ENCODE data around the gene LRP1B.

DNA sequence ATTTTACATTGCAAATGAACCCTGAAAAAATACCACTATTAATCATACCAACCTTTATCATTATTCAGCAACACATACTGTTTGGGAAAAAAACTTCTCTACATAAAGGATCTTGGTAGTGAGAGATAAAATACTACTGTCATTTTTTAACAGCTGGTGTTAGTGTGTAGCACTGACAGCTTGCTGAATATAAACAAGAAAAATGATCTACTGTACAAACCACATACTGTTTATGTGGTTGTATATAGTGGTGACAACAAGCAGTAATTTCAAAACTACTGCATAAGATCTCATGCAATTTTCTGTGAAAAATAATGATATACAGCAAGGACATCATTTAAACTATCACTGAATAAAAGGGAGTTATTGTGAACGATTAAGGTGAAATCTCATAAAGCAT, 601.2 kb downstream of the LRP1B start:
- TF ChIP-seq, protein P1, sequence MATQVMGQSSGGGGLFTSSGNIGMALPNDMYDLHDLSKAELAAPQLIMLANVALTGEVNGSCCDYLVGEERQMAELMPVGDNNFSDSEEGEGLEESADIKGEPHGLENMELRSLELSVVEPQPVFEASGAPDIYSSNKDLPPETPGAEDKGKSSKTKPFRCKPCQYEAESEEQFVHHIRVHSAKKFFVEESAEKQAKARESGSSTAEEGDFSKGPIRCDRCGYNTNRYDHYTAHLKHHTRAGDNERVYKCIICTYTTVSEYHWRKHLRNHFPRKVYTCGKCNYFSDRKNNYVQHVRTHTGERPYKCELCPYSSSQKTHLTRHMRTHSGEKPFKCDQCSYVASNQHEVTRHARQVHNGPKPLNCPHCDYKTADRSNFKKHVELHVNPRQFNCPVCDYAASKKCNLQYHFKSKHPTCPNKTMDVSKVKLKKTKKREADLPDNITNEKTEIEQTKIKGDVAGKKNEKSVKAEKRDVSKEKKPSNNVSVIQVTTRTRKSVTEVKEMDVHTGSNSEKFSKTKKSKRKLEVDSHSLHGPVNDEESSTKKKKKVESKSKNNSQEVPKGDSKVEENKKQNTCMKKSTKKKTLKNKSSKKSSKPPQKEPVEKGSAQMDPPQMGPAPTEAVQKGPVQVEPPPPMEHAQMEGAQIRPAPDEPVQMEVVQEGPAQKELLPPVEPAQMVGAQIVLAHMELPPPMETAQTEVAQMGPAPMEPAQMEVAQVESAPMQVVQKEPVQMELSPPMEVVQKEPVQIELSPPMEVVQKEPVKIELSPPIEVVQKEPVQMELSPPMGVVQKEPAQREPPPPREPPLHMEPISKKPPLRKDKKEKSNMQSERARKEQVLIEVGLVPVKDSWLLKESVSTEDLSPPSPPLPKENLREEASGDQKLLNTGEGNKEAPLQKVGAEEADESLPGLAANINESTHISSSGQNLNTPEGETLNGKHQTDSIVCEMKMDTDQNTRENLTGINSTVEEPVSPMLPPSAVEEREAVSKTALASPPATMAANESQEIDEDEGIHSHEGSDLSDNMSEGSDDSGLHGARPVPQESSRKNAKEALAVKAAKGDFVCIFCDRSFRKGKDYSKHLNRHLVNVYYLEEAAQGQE (IDR thresholded peaks at IDR 0.05; ENCODE audit: borderline replicate concordance), result no peak
- peak; percentile 44 for TF ChIP-seq POLR2AphosphoS5 (IDR thresholded peaks at IDR 0.05)

Data from neural cell (in vitro differentiated cells).